OCI-LY1 (cell line): ENCODE data around the gene ADD2.
A peak's percentile ranks its signal among the peaks of the same experiment; 100 is the strongest.

Experiments
- H2AFZ ChIP-seq: fragments of 200-600 bp; sonication (generic), shearing (Covaris generic); 2 replicates; pipeline ENCODE4 v1.6.0; 2014; ENCODE audit warnings: antibody characterized with exemption, mild to moderate bottlenecking, low read length
- H3F3A ChIP-seq: fragments of 200-600 bp; sonication (generic), shearing (Covaris generic); 2 replicates; pipeline ENCODE4 v1.6.0; 2014; ENCODE audit warnings: mild to moderate bottlenecking, antibody characterized with exemption, low read length, moderate library complexity; ENCODE audit not compliant: insufficient read depth
- H3K27ac ChIP-seq: fragments of 200-600 bp; sonication (generic); 2 replicates; pipeline ENCODE4 v1.5.1; 2014; ENCODE audit warnings: low read length, mixed run types, mild to moderate bottlenecking, low read depth; ENCODE audit not compliant: poor library complexity, severe bottlenecking
- H3K27me3 ChIP-seq: fragments of 200-600 bp; sonication (generic); 2 replicates; pipeline ENCODE4 v1.6.0; 2014; ENCODE audit warnings: antibody characterized with exemption, mild to moderate bottlenecking, low read length, moderate library complexity; ENCODE audit not compliant: insufficient read depth
- H3K36me3 ChIP-seq: fragments of 200-600 bp; sonication (generic); 2 replicates; pipeline ENCODE4 v1.6.1; 2014; ENCODE audit warnings: mild to moderate bottlenecking, antibody characterized with exemption, low read length, moderate library complexity, mixed read lengths; ENCODE audit not compliant: insufficient read depth
- H3K4me1 ChIP-seq: fragments of 200-600 bp; sonication (generic); 2 replicates; pipeline ENCODE4 v1.5.1; 2014; ENCODE audit warnings: mild to moderate bottlenecking, low read length, moderate library complexity; ENCODE audit not compliant: insufficient read depth, severe bottlenecking
- H3K4me2 ChIP-seq: fragments of 200-600 bp; sonication (generic), shearing (Covaris generic); 2 replicates; pipeline ENCODE4 v1.6.1; 2014; ENCODE audit warnings: low read length
- H3K4me3 ChIP-seq: fragments of 200-600 bp; sonication (generic); 2 replicates; pipeline ENCODE4 v1.5.1; 2014; ENCODE audit warnings: low read length, low read depth, mild to moderate bottlenecking, mixed read lengths; ENCODE audit not compliant: poor library complexity, severe bottlenecking
- H3K79me2 ChIP-seq: fragments of 200-600 bp; shearing (Covaris generic); 2 replicates; pipeline ENCODE4 v1.6.1; 2016; ENCODE audit warnings: mixed run types, low read length, mixed read lengths; ENCODE audit not compliant: insufficient read depth
- H3K9ac ChIP-seq: fragments of 200-600 bp; sonication (generic), shearing (Covaris generic); 2 replicates; pipeline ENCODE4 v1.6.1; 2014; ENCODE audit warnings: mild to moderate bottlenecking, low read length, mixed read lengths
- H3K9me2 ChIP-seq: fragments of 200-600 bp; sonication (generic), shearing (Covaris generic); 2 replicates; pipeline ENCODE4 v1.6.1; 2014; ENCODE audit warnings: low read depth, mild to moderate bottlenecking, low read length, mixed read lengths
- H3K9me3 ChIP-seq: fragments of 200-600 bp; shearing (Covaris generic); 2 replicates; pipeline ENCODE4 v1.6.1; 2014; ENCODE audit warnings: low read length, mixed read lengths
- H4K20me1 ChIP-seq: fragments of 200-600 bp; sonication (generic), shearing (Covaris generic); 2 replicates; pipeline ENCODE4 v1.6.0; 2016; ENCODE audit warnings: mild to moderate bottlenecking, low read length; ENCODE audit not compliant: insufficient read depth
- EZH2 ChIP-seq: fragments of 200-600 bp; sonication (generic), shearing (Covaris generic); IDR thresholded peaks from 2 replicates; pipeline ENCODE4 v1.8.0; 2017; ENCODE audit warnings: borderline replicate concordance, mixed run types, mild to moderate bottlenecking, antibody characterized with exemption, low read length, moderate library complexity, mixed read lengths
- TF ChIP-seq, protein P1 (sequence below): fragments of 200-600 bp; sonication (generic), shearing (Covaris generic); IDR thresholded peaks from 2 replicates; pipeline ENCODE4 v1.5.1; 2017; ENCODE audit warnings: mild to moderate bottlenecking, antibody characterized with exemption, low read length, moderate library complexity, mixed read lengths

ADD2 gene

GRCh38 chr2:70789304-70790135 is 21.5 kb upstream of the ADD2 start:
- H3K79me2 ChIP-seq = no peaks in the 10 kb centered on the region
- no peaks in the 10 kb centered on the region for H3K9me3 ChIP-seq
- no peaks in the 10 kb centered on the region for H4K20me1 ChIP-seq
- H3K4me1 ChIP-seq = no peaks in the 10 kb centered on the region
- no peaks in the 10 kb centered on the region for H3K36me3 ChIP-seq
- H3K4me2 ChIP-seq = no peak overlapping the region
- H3K9me2 ChIP-seq = no peaks in the 10 kb centered on the region
- no peaks in the 10 kb centered on the region for H3F3A ChIP-seq
- no peak overlapping the region for H3K4me3 ChIP-seq
- no peak overlapping the region for H3K9ac ChIP-seq
- no peaks in the 10 kb centered on the region for H3K27me3 ChIP-seq
- no peak for TF ChIP-seq EZH2
- TF ChIP-seq, protein P1, sequence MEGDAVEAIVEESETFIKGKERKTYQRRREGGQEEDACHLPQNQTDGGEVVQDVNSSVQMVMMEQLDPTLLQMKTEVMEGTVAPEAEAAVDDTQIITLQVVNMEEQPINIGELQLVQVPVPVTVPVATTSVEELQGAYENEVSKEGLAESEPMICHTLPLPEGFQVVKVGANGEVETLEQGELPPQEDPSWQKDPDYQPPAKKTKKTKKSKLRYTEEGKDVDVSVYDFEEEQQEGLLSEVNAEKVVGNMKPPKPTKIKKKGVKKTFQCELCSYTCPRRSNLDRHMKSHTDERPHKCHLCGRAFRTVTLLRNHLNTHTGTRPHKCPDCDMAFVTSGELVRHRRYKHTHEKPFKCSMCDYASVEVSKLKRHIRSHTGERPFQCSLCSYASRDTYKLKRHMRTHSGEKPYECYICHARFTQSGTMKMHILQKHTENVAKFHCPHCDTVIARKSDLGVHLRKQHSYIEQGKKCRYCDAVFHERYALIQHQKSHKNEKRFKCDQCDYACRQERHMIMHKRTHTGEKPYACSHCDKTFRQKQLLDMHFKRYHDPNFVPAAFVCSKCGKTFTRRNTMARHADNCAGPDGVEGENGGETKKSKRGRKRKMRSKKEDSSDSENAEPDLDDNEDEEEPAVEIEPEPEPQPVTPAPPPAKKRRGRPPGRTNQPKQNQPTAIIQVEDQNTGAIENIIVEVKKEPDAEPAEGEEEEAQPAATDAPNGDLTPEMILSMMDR = peak; percentile 56
- no peak overlapping the region for H2AFZ ChIP-seq
- H3K27ac ChIP-seq = no peak overlapping the region

- TF ChIP-seq EZH2 = no peak
- TF ChIP-seq, protein P1 = peak; percentile 51; the same call in 1 of the 2 replicates
- Histone ChIP-seq H3K4me3 (no peak overlapping the region), H3K79me2 (no peaks in the 10 kb centered on the region), H3K27ac (no peak overlapping the region), H3K27me3 (no peaks in the 10 kb centered on the region), H4K20me1 (no peaks in the 10 kb centered on the region), H3K36me3 (no peaks in the 10 kb centered on the region), H3K9me2 (no peaks in the 10 kb centered on the region), H3K4me1 (no peaks in the 10 kb centered on the region), H3K9me3 (no peaks in the 10 kb centered on the region), H3K9ac (no peak overlapping the region), H2AFZ (no peak overlapping the region), H3K4me2 (no peak overlapping the region), H3F3A (no peaks in the 10 kb centered on the region)
These were observed 17.3 kb upstream of the ADD2 start for GRCh38 chr2:70785137-70785911.

DNA sequence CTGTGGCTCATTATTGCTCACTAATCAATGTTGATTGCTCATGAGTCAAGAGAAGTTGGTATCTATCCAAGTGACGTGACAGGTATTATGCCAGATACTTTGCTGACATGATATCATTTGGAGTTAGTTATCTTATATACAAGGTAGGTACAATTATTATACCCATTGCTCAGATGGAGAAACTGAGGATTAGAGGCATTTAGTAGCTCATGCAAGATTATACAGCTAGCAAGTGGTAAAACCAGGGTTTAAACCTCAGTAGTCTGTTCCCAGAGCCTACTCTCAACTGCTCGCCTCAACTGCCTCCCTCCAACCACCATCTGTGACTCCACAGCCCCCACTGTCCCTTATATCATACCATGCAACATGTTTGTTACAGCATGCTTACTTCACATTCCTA is 16.3 kb upstream of the ADD2 start:
- Histone ChIP-seq H4K20me1 (no peaks in the 10 kb centered on the region), H2AFZ (no peak overlapping the region), H3K36me3 (no peaks in the 10 kb centered on the region), H3K9me2 (no peaks in the 10 kb centered on the region), H3K4me1 (no peaks in the 10 kb centered on the region), H3K27ac (no peak overlapping the region), H3K9me3 (no peaks in the 10 kb centered on the region), H3K9ac (no peak overlapping the region), H3K79me2 (no peaks in the 10 kb centered on the region), H3K4me3 (no peak overlapping the region), H3F3A (no peaks in the 10 kb centered on the region), H3K4me2 (no peak overlapping the region), H3K27me3 (no peaks in the 10 kb centered on the region)
- TF ChIP-seq, protein P1 = no peak
- TF ChIP-seq EZH2 = no peak
